Fibroblast of lung (primary cell): ENCODE measurements around the gene RPS21.

Source experiments
- EZH2 ChIP-seq: IDR thresholded peaks from 2 replicates; pipeline ENCODE4 v1.5.1; 2012; ENCODE audit warnings: low read length, control low read depth, mild to moderate bottlenecking; ENCODE audit errors: missing control alignments
- TF ChIP-seq, protein P1 (sequence below), 2 donors: IDR thresholded peaks in 1 of 2; conservative IDR thresholded peaks in 1 of 2; 1 replicate in 1 of 2; 2 replicates in 1 of 2; pipeline ENCODE4 v1.5.1; 2011 to 2012; ENCODE audit warnings: low read length in 2 of 2, control low read depth in 1 of 2, inconsistent platforms in 1 of 2, low read depth in 1 of 2, mild to moderate bottlenecking in 1 of 2

DNA sequence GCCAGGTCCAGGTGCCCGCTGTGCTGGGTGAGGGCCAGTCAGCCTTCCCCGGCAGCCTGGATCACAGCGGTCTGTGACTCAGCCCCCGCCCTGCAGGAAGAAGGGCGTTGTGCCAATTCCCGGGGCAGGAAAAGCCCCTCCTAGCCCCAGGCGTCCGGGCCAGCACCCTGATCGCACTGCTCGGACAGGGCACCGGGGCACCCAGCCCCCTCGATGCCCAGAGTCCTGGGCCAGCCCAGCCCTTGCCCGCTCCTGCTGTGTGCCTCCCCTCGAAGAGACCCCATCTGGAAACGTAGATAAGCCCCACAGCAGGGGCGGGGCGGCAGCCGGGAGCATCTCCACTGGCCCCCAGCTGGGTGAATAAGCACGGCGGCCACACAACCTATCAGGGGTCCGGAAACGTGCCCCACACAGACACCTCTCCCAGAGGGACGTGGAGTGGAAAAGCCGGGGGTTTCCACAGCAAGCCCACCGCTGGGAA is 29.7 kb upstream of the RPS21 start:
- no peak for TF ChIP-seq EZH2
- TF ChIP-seq, protein P1, sequence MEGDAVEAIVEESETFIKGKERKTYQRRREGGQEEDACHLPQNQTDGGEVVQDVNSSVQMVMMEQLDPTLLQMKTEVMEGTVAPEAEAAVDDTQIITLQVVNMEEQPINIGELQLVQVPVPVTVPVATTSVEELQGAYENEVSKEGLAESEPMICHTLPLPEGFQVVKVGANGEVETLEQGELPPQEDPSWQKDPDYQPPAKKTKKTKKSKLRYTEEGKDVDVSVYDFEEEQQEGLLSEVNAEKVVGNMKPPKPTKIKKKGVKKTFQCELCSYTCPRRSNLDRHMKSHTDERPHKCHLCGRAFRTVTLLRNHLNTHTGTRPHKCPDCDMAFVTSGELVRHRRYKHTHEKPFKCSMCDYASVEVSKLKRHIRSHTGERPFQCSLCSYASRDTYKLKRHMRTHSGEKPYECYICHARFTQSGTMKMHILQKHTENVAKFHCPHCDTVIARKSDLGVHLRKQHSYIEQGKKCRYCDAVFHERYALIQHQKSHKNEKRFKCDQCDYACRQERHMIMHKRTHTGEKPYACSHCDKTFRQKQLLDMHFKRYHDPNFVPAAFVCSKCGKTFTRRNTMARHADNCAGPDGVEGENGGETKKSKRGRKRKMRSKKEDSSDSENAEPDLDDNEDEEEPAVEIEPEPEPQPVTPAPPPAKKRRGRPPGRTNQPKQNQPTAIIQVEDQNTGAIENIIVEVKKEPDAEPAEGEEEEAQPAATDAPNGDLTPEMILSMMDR (conservative IDR thresholded peaks at IDR 0.05 in 1 of 2, IDR thresholded peaks at IDR 0.05 in 1 of 2; ENCODE audit: low read depth in 1 of 2, low read length in 2 of 2) = no peak
